H1 (cell line): ENCODE measurements around the gene H6PD. TPM values are rescaled to one million over a fixed set of nuclear protein-coding genes. Genes with fewer than 3 reads are reported as not detected.

ENCODE experiments used
- CTCF ChIA-PET: fragments of 300-600 bp; sonication (Branson Sonifier 250); formaldehyde crosslinking; loops from one replicate; lab custom pipeline; 2021; ENCODE audit not compliant: partially characterized antibody; lab: Charles Lee
- POLR2A ChIA-PET: fragments of 300-600 bp; sonication (Branson Sonifier 250); formaldehyde crosslinking; loops from one replicate; lab custom pipeline; 2021; ENCODE audit warnings: inconsistent platforms; ENCODE audit not compliant: partially characterized antibody; lab: Charles Lee
- DNase-seq, 2 experiments: peaks; one replicate each; pipeline versions ENCODE4 v3.0.0 to v3.0.0-alpha.2; 2010 to 2022; ENCODE audit warnings: low spot score in 2 of 2, low read depth in 1 of 2, mixed read lengths in 1 of 2
- FAIRE-seq: peaks from 2 replicates; lab custom pipeline; 2011; peaks lifted over from hg19 to GRCh38; lab: Jason Lieb, UNC
- H2AFZ ChIP-seq: 2 replicates; pipeline ENCODE4 v1.8.1; 2012; ENCODE audit warnings: low read length, inconsistent platforms
- H2AK5ac ChIP-seq: 2 replicates; pipeline ENCODE4 v1.6.1; 2013; ENCODE audit warnings: low read depth, low read length
- H2BK120ac ChIP-seq: replicated peaks from 2 replicates; pipeline ENCODE3; 2013; ENCODE audit warnings: low read depth, low read length, inconsistent platforms
- H2BK12ac ChIP-seq: 2 replicates; pipeline ENCODE4 v1.6.1; 2013; ENCODE audit warnings: low read depth, low read length
- H2BK15ac ChIP-seq: 2 replicates; pipeline ENCODE4 v1.6.1; 2013; ENCODE audit warnings: low read length
- H2BK20ac ChIP-seq: 2 replicates; pipeline ENCODE4 v1.6.1; 2013; ENCODE audit warnings: low read length
- H2BK5ac ChIP-seq: 2 replicates; pipeline ENCODE4 v1.6.1; 2013; ENCODE audit warnings: low read depth, low read length
- H3K14ac ChIP-seq: 2 replicates; pipeline ENCODE4 v1.6.1; 2013; ENCODE audit warnings: inconsistent platforms; ENCODE audit not compliant: insufficient read length
- H3K18ac ChIP-seq: 2 replicates; pipeline ENCODE4 v1.6.1; 2013; ENCODE audit warnings: low read length; ENCODE audit errors: extremely low read depth
- H3K23ac ChIP-seq: 2 replicates; pipeline ENCODE4 v1.6.1; 2013; ENCODE audit warnings: inconsistent platforms; ENCODE audit not compliant: insufficient read length
- H3K23me2 ChIP-seq: 2 replicates; pipeline ENCODE4 v1.6.1; 2013; ENCODE audit warnings: low read depth, low read length
- H3K27ac ChIP-seq: 2 replicates; pipeline ENCODE4 v1.6.1; 2011; ENCODE audit warnings: low read depth, low read length, inconsistent platforms
- H3K27me3 ChIP-seq, 4 experiments: replicated peaks in 1 of 4; 1 replicate in 1 of 4; 2 replicates in 3 of 4; pipeline versions ENCODE4 v1.6.1 to v1.8.1; 2011 to 2013; ENCODE audit warnings: low read length in 3 of 4, mild to moderate bottlenecking in 3 of 4, inconsistent platforms in 2 of 4, mixed read lengths in 2 of 4, moderate library complexity in 1 of 4; ENCODE audit not compliant: control insufficient read depth in 3 of 4, insufficient read depth in 3 of 4; ENCODE audit errors: extremely low read depth in 1 of 4
- H3K36me3 ChIP-seq, 4 experiments: 2 replicates each; pipeline versions ENCODE4 v1.6.1 to v1.8.1; 2011 to 2013; ENCODE audit warnings: mild to moderate bottlenecking in 4 of 4, low read length in 3 of 4, moderate library complexity in 2 of 4, control low read depth in 1 of 4, inconsistent platforms in 1 of 4; ENCODE audit not compliant: insufficient read depth in 4 of 4, control insufficient read depth in 2 of 4
- H3K4ac ChIP-seq: replicated peaks from 2 replicates; pipeline ENCODE3; 2013; ENCODE audit warnings: low read length, low read depth, mixed read lengths, inconsistent platforms; ENCODE audit not compliant: insufficient read length
- H3K4me1 ChIP-seq, 4 experiments: replicated peaks in 1 of 4; 1 replicate in 1 of 4; 2 replicates in 3 of 4; pipeline versions ENCODE4 v1.6.1 to v1.8.1; 2011 to 2013; ENCODE audit warnings: low read length in 3 of 4, inconsistent platforms in 2 of 4, mixed read lengths in 1 of 4; ENCODE audit not compliant: insufficient read depth in 4 of 4, control insufficient read depth in 3 of 4
- H3K4me2 ChIP-seq, 2 experiments: 2 replicates each; pipeline versions ENCODE4 v1.6.1 to v1.8.1; 2011 to 2013; ENCODE audit warnings: low read depth in 2 of 2, low read length in 2 of 2, control low read depth in 1 of 2, inconsistent platforms in 1 of 2, mild to moderate bottlenecking in 1 of 2; ENCODE audit not compliant: insufficient read depth in 1 of 2
- H3K4me3 ChIP-seq, 4 experiments: fragments of 200-600, 300-600 bp in 1 of 4; sonication (generic), shearing (Covaris generic), sonication (Bioruptor Twin) in 1 of 4; 2 replicates each; pipeline versions ENCODE4 v1.5.1 to v1.8.1; 2011 to 2016; ENCODE audit warnings: low read length in 4 of 4, low read depth in 3 of 4, control low read depth in 2 of 4, inconsistent platforms in 2 of 4, mild to moderate bottlenecking in 2 of 4, mixed read lengths in 1 of 4, moderate library complexity in 1 of 4; ENCODE audit not compliant: insufficient read depth in 2 of 4; ENCODE audit errors: extremely low read depth in 1 of 4
- H3K56ac ChIP-seq: replicated peaks from 2 replicates; pipeline ENCODE3; 2013; ENCODE audit warnings: low read depth, mild to moderate bottlenecking, mixed read lengths, low read length, inconsistent platforms; ENCODE audit not compliant: insufficient read length
- H3K79me1 ChIP-seq: 2 replicates; pipeline ENCODE4 v1.6.1; 2013; ENCODE audit warnings: low read depth, low read length, control low read depth
- H3K79me2 ChIP-seq, 2 experiments: 2 replicates each; pipeline versions ENCODE4 v1.6.1 to v1.8.1; 2012 to 2013; ENCODE audit warnings: low read length in 2 of 2, mild to moderate bottlenecking in 2 of 2, inconsistent platforms in 1 of 2; ENCODE audit not compliant: insufficient read depth in 2 of 2, control insufficient read depth in 1 of 2
- H3K9ac ChIP-seq, 4 experiments: replicated peaks in 1 of 4; 1 replicate in 1 of 4; 2 replicates in 3 of 4; pipeline versions ENCODE4 v1.6.1 to v1.8.1; 2011 to 2013; ENCODE audit warnings: low read depth in 3 of 4, low read length in 3 of 4, control low read depth in 2 of 4, mild to moderate bottlenecking in 2 of 4, moderate library complexity in 2 of 4, inconsistent platforms in 1 of 4; ENCODE audit errors: extremely low read depth in 1 of 4
- H3K9me3 ChIP-seq, 2 experiments: 2 replicates each; pipeline versions ENCODE4 v1.6.1 to v1.8.1; 2012 to 2013; ENCODE audit warnings: mild to moderate bottlenecking in 2 of 2, moderate library complexity in 2 of 2, control low read depth in 1 of 2, inconsistent platforms in 1 of 2, low read depth in 1 of 2, low read length in 1 of 2, mixed read lengths in 1 of 2; ENCODE audit not compliant: insufficient read depth in 2 of 2
- H4K20me1 ChIP-seq, 2 experiments: replicated peaks in 1 of 2; 2 replicates each; pipeline versions ENCODE3 to v1.8.1; 2011 to 2013; ENCODE audit warnings: inconsistent platforms in 2 of 2, low read length in 2 of 2, mild to moderate bottlenecking in 1 of 2; ENCODE audit not compliant: insufficient read depth in 2 of 2, control insufficient read depth in 1 of 2
- H4K5ac ChIP-seq: 2 replicates; pipeline ENCODE4 v1.6.1; 2013; ENCODE audit warnings: low read length, low read depth, mixed read lengths, inconsistent platforms; ENCODE audit not compliant: insufficient read length
- H4K8ac ChIP-seq: 2 replicates; pipeline ENCODE4 v1.8.0; 2013; ENCODE audit warnings: mild to moderate bottlenecking, moderate library complexity, low read length, inconsistent platforms; ENCODE audit not compliant: insufficient read depth; ENCODE audit errors: extremely low read depth
- H4K91ac ChIP-seq: replicated peaks from 2 replicates; pipeline ENCODE3; 2013; ENCODE audit warnings: low read length, mixed read lengths, inconsistent platforms; ENCODE audit not compliant: insufficient read length
- BACH1 ChIP-seq: IDR thresholded peaks from 2 replicates; pipeline ENCODE4 v1.6.1; 2012; ENCODE audit warnings: low read length, improper control_type of control experiment
- CREB1 ChIP-seq: IDR thresholded peaks from 2 replicates; pipeline ENCODE4 v1.6.1; 2012; ENCODE audit warnings: inconsistent platforms
- CTBP2 ChIP-seq: IDR thresholded peaks from 2 replicates; pipeline ENCODE4 v1.7.0; 2011; ENCODE audit warnings: borderline replicate concordance, mild to moderate bottlenecking, moderate library complexity, mixed read lengths, low read length; ENCODE audit not compliant: insufficient read depth, insufficient read length
- HDAC2 ChIP-seq, 2 experiments: fragments of 300-600 bp in 1 of 2; sonication (generic) in 1 of 2; IDR thresholded peaks; 2 replicates each; pipeline ENCODE4 v1.6.1; 2011 to 2012; ENCODE audit warnings: low read depth in 2 of 2, low read length in 2 of 2, mild to moderate bottlenecking in 2 of 2, moderate library complexity in 2 of 2, borderline replicate concordance in 1 of 2, inconsistent platforms in 1 of 2
- NRF1 ChIP-seq: IDR thresholded peaks from 2 replicates; pipeline ENCODE4 v1.6.1; 2011; ENCODE audit warnings: mild to moderate bottlenecking, low read depth, low read length, improper control_type of control experiment
- SIX5 ChIP-seq: IDR thresholded peaks from 2 replicates; pipeline ENCODE4 v1.6.1; 2011; ENCODE audit warnings: mild to moderate bottlenecking, low read depth, low read length
- SP2 ChIP-seq: IDR thresholded peaks from 2 replicates; pipeline ENCODE4 v1.6.1; 2012; ENCODE audit warnings: mild to moderate bottlenecking, low read length, inconsistent platforms
- WGBS, 2 experiments: shearing (Covaris generic) in 1 of 2; methylation state at CpG; one replicate each; pipeline versions ENCODE4 v1.1.6 to v1.1.7; 2013 to 2015; ENCODE audit warnings: low lambda C conversion rate in 2 of 2, mixed read lengths in 2 of 2, inconsistent platforms in 1 of 2, low coverage in 1 of 2, missing lambda C conversion rate in 1 of 2; ENCODE audit not compliant: insufficient replicate concordance in 2 of 2, insufficient coverage in 1 of 2, insufficient read length in 1 of 2; ENCODE audit errors: extremely low coverage in 1 of 2, missing lambda C conversion rate in 1 of 2; 5-methylcytosine and 5-hydroxymethylcytosine counted together
- polyA plus RNA-seq, 7 experiments: library from polyadenylated mRNA; depleted of rRNA in 3 of 7; stranded (reverse) in 5 of 7; unstranded in 2 of 7; fragments of >200 nt in 5 of 7; fragments of 200-250 nt in 2 of 7; gene quantifications; 1 replicate in 5 of 7; 2 replicates in 1 of 7; 4 replicates in 1 of 7; pipeline versions ENCODE4 v1.2.1 to v1.2.3, GENCODE V29; 2011 to 2013; ENCODE audit warnings: missing spikeins in 2 of 7, mixed read lengths in 2 of 7
- total RNA-seq: library from RNA; stranded (reverse); fragmentation: NEBNext Ultra II Directional; extraction: Animal tissue kit (Norgen Biotek cat#: 25700); gene quantifications from 2 replicates; pipeline ENCODE4 v1.2.1, GENCODE V29; 2021

The H6PD gene
- total and polyA plus RNA-seq, 2 of the 8 experiments (the other 6 are each of a cell fraction or from before 2014, with no cell fraction given): 3.6 to 3.8 TPM

DNA sequence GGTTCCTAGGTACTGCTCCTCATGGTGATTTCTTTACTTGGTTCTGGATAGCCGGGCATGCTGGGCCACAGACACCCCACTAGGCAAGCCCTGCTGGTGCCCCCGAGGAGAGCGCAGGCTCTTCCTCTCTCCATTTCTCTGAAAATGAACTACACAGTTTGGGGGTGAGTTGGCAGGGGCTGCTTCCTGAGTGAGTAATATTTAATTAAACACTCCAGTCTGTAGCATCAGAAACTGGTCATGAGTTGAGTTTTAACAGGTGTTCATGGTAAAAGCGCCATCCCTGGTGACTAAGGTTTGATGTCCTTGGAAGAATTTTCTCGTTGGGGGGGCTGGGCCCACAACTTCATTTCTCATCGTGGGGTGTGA is 59.8 kb downstream of the H6PD start:
- POLR2A ChIA-PET: no interaction called here
- Histone ChIP-seq H3K27ac (no peak overlapping the region), H4K8ac (0 out of 2 replicates have a peak overlapping the region, but pooled peaks have one; percentile 23), H3K18ac (no peak overlapping the region), H4K91ac (no peak overlapping the region), H3K4ac (no peak overlapping the region), H2BK120ac (no peak overlapping the region), H3K36me3 (no peaks in the 10 kb centered on the region), H2BK15ac (peak overlapping the region; percentile 99; the same call in 1 of the 2 replicates), H4K5ac (no peak overlapping the region), H2BK5ac (0 out of 2 replicates have a peak overlapping the region, but pooled peaks have one; percentile 60), H3K4me3 (peak overlapping the region in 1 of 4 experiments; percentile 80; a peak in 1 of 8 replicates), H3K14ac (no peak overlapping the region), H4K20me1 (peaks cover 0 to 20% of the 10 kb centered on the region in 2 experiments), H3K4me2 (peak overlapping the region in 1 of 2 experiments; percentile 99; a peak in 2 of 4 replicates), H3K4me1 (peaks cover 0 to 10% (median 5%) of the 10 kb centered on the region in 4 experiments; a peak in 4 of 7 replicates), H3K23me2 (peaks cover 11% of the 10 kb centered on the region), H3K23ac (no peak overlapping the region), H3K9ac (peak overlapping the region in 1 of 4 experiments; percentile 70; a peak in 1 of 7 replicates), H2BK12ac (no peak overlapping the region), H3K79me1 (peaks cover 9% of the 10 kb centered on the region; the same call in 1 of the 2 replicates), H2AK5ac (peak overlapping the region; percentile 99)
- 87% methylated on average over 6 of the region's 6 CpGs; no CpG with 5 or more reads in 1 of the 2 experiments for WGBS, 2 experiments
- TF ChIP-seq HDAC2 (IDR thresholded peaks at IDR 0.05; ENCODE audit: borderline replicate concordance in 1 of 2, low read depth in 2 of 2, low read length in 2 of 2) (no peak), SIX5 (no peak), CREB1 (no peak), NRF1 (no peak), SP2 (no peak), CTBP2 (no peak), BACH1 (no peak)
- TF ChIP-seq, all 59 proteins: peak for 0
- CTCF ChIA-PET: interaction anchor here (0.6 to 1.4 kb wide), 3 partner anchors 144 to 173 kb away, joined by 3 to 4 read pairs (median 4); no protein-coding TSS in a partner anchor
- Histone ChIP-seq H3K27me3 (peaks cover 0 to 21% (median 16%) of the 10 kb centered on the region in 4 experiments; a peak in 6 of 7 replicates), H3K56ac (no peak overlapping the region), H2AFZ (no peak overlapping the region), H2BK20ac (no peak overlapping the region), H3K79me2 (no peaks in the 10 kb centered on the region; a peak in 2 of 4 replicates), H3K9me3 (no peaks in the 10 kb centered on the region)
- DNase-seq: no peak
- no peak for FAIRE-seq
